Psoas muscle (tissue), 8 donors: ENCODE results near the gene RPP21. TPM values are rescaled to one million over a fixed set of nuclear protein-coding genes. Genes with fewer than 3 reads are reported as not detected.

Experiments used
- ATAC-seq, 4 donors: fragments of 200-7000 bp; cut with Tn5 transposase; one replicate each; pipeline ENCODE4 v1.9.1; 2020; ENCODE audit warnings: moderate library complexity in 3 of 4, mild to moderate bottlenecking in 2 of 4
- DNase-seq, 2 donors: peaks; one replicate each; pipeline ENCODE4 v3.0.0-alpha.2; 2020
- H3K27ac ChIP-seq: fragments of 200-600 bp; one replicate; pipeline ENCODE4 v1.8.0; 2022
- H3K27me3 ChIP-seq, 3 donors: fragments of 200-600 bp in 1 of 3; one replicate each; pipeline versions ENCODE4 v1.6.1 to v1.8.0; 2013 to 2022; ENCODE audit warnings: low read length in 2 of 3, mild to moderate bottlenecking in 2 of 3, moderate library complexity in 1 of 3; ENCODE audit not compliant: insufficient read depth in 3 of 3
- H3K36me3 ChIP-seq, 2 donors: fragments of 200-600 bp in 1 of 2; one replicate each; pipeline versions ENCODE4 v1.6.1 to v1.8.0; 2013 to 2022; ENCODE audit warnings: low read depth in 1 of 2, mild to moderate bottlenecking in 1 of 2, moderate library complexity in 1 of 2; ENCODE audit not compliant: insufficient read depth in 1 of 2
- H3K4me1 ChIP-seq: fragments of 200-600 bp; one replicate; pipeline ENCODE4 v1.8.0; 2022
- H3K4me3 ChIP-seq: fragments of 200-600 bp; one replicate; pipeline ENCODE4 v1.8.0; 2022; ENCODE audit warnings: mild to moderate bottlenecking
- H3K9me3 ChIP-seq: fragments of 200-600 bp; one replicate; pipeline ENCODE4 v1.8.0; 2022
- CTCF ChIP-seq: fragments of 200-600 bp; IDR thresholded peaks from one replicate; pipeline ENCODE4 v1.8.0; 2022; ENCODE audit warnings: antibody characterized with exemption
- WGBS, 3 donors: extraction: QIAGEN DNeasy Blood & Tissue Kit; methylation state at CpG; one replicate each; pipeline versions ENCODE4 v1.1.6 to v1.1.7; 2013; 5-methylcytosine and 5-hydroxymethylcytosine counted together
- intact Hi-C, 2 donors: fragments of 100-400 bp; cut with DNase I; formaldehyde crosslinking; loops; one replicate each; pipeline versions ENCODE4 v1.11.0 to v1.14.2; 2022
- polyA plus RNA-seq, 3 donors: library from polyadenylated mRNA; stranded (reverse); fragments of 200-250 nt; gene quantifications; one replicate each; pipeline ENCODE4 v1.2.3, GENCODE V29; 2013
- total RNA-seq, 4 donors: library from RNA; stranded (reverse); fragmentation: NEBNext Ultra II Directional in 2 of 4; extraction: Animal tissue kit (Norgen Biotek cat#: 25700) in 2 of 4; gene quantifications; one replicate each; pipeline versions ENCODE4 v1.2.1 to v1.2.4, GENCODE V29; 2021 to 2023
- donor health status: healthy with polysubstance abuse.
- donor health status: DM: no; HTN: no; CAD: no; lungs with moderate emphysema.
- donor health status: Bipolar disorder and iron deficiency.
- donor health status: healthy.
- donor health status: DM: yes; HTN: yes; CAD: no.
- donor health status: DM: no; HTN: no; CAD: no.
- donor health status: DM: no; HTN: no; CAD: no.
- donor health status: DM: yes; HTN: yes; CAD: no.

RPP21 gene
- total and polyA plus RNA-seq, 7 donors, result 28.9 to 120 (median 44.2) TPM

DNA sequence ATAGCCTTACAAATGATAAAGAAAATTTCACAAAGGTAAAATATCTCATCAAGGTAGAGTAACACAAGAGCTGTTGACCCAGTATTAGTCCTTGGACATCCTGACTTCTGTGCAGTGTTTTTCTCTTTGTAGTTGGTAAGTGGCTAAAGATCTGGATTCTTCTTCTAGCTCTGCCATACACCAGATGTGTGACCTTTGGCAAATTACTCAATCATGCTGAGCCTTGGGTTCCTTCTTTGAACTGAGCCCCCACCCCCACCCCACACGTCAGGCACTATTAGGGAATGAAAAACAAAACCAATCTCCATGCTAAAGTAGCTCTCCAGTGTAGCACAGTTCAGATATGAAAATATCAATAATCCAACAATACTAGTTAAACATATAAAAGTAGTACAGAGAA lies 33.3 kb upstream of the RPP21 start:
- Histone ChIP-seq H3K4me1 (peaks cover 6% of the 10 kb centered on the region), H3K4me3 (no peak overlapping the region), H3K27me3 (no peaks in the 10 kb centered on the region), H3K9me3 (no peaks in the 10 kb centered on the region), H3K27ac (no peak overlapping the region), H3K36me3 (peaks cover 7 to 11% of the 10 kb centered on the region in 2 donors)
- no peak for DNase-seq
- no peak for TF ChIP-seq CTCF
- 67 to 87% (median 68%) methylated on average over 1 of the region's 1 CpG for WGBS, 3 donors
- ATAC-seq, result no peak
- intact Hi-C loops, result no loop called here

DNA sequence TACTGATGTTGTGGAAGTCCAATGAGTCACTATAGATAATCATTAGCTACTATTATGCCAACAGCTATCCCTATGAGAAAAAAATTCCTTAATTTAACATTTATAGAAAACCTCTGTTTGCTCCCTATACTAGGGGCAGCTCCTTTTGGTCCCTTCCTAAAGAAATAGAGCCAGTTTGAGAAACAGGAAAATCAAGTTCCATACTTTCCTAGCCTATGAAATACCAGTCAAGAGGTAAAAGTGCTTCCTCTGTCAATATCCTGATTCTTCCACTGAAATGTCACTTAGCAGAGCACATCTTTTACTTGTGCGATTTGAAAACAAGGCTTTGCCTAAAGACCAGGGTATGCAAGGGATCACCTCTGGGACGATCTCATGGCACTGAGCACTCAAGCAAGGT lies 32.7 kb upstream of the RPP21 start:
- H3K4me3 ChIP-seq, result no peak overlapping the region
- H3K4me1 ChIP-seq, result peaks cover 6% of the 10 kb centered on the region
- no peaks in the 10 kb centered on the region for H3K9me3 ChIP-seq
- intact Hi-C loops, result no loop called here
- no peaks in the 10 kb centered on the region for H3K27me3 ChIP-seq
- ATAC-seq (no peak), DNase-seq (no peak)
- H3K36me3 ChIP-seq, result peaks cover 7 to 11% of the 10 kb centered on the region in 2 donors
- WGBS, 3 donors, result 93 to 98% (median 98%) methylated on average over 2 of the region's 2 CpGs
- no peak for TF ChIP-seq CTCF
- H3K27ac ChIP-seq, result no peak overlapping the region

GRCh38 chr6:30312676-30313321 lies 32.2 kb upstream of the RPP21 start:
- Histone ChIP-seq H3K36me3 (peaks cover 7 to 11% of the 10 kb centered on the region in 2 donors), H3K4me3 (no peak overlapping the region), H3K4me1 (peaks cover 6% of the 10 kb centered on the region), H3K9me3 (no peaks in the 10 kb centered on the region), H3K27ac (no peak overlapping the region), H3K27me3 (no peaks in the 10 kb centered on the region)
- no peak for TF ChIP-seq CTCF
- WGBS, 3 donors, result 96 to 100% (median 98%) methylated on average over 1 of the region's 1 CpG
- intact Hi-C loops, result no loop called here
- no peak for DNase-seq
- no peak for ATAC-seq

GRCh38 chr6:30315156-30315555 lies 29.8 kb upstream of the RPP21 start:
- Histone ChIP-seq H3K4me1 (peaks cover 6% of the 10 kb centered on the region), H3K36me3 (peaks cover 4 to 11% of the 10 kb centered on the region in 2 donors), H3K4me3 (no peak overlapping the region), H3K27me3 (no peaks in the 10 kb centered on the region), H3K27ac (no peak overlapping the region), H3K9me3 (no peaks in the 10 kb centered on the region)
- intact Hi-C loops, result no loop called here
- 93 to 100% (median 96%) methylated on average over 3 of the region's 3 CpGs for WGBS, 3 donors
- no peak for ATAC-seq
- DNase-seq, result no peak
- TF ChIP-seq CTCF, result no peak
